Ovary (tissue), 3 donors: ENCODE results near the gene ETS1.

ENCODE experiments used
- CTCF ChIP-seq, 3 donors: fragments of 450-650 bp in 2 of 3; fragments of 200-600 bp in 1 of 3; IDR thresholded peaks; one replicate each; pipeline versions ENCODE4 v1.5.1 to v1.8.0; 2016 to 2022; ENCODE audit warnings: antibody characterized with exemption in 3 of 3, mild to moderate bottlenecking in 1 of 3
- EP300 ChIP-seq: sonication (generic); formaldehyde crosslinking; IDR thresholded peaks from one replicate; pipeline ENCODE4 v1.6.1; 2017; ENCODE audit warnings: antibody characterized with exemption
- POLR2A ChIP-seq: fragments of 450-650 bp; IDR thresholded peaks from one replicate; pipeline ENCODE4 v1.6.1; 2017; ENCODE audit warnings: antibody characterized with exemption, mild to moderate bottlenecking, moderate library complexity
- donor health status: DM: no; HTN: no; CAD: no.

- no peak for TF ChIP-seq POLR2A
- no peak for TF ChIP-seq CTCF (IDR thresholded peaks at IDR 0.05)
- no peak for TF ChIP-seq EP300
These were observed 110.1 kb downstream of the ETS1 start for GRCh38 chr11:128477278-128477677.
